Measurements from ENCODE around the gene GFER.

GRCh38 chr16:1950047-1950446 is 33.9 kb upstream of the GFER start:
- TF ChIP-seq POLR2A (IDR thresholded peaks at IDR 0.05; ENCODE audit: low read length) (no peak), GATA1 (IDR thresholded peaks at IDR 0.05; ENCODE audit: low read depth, low read length) (no peak)
